K562 (cell line): Measurements from ENCODE around the gene SPDYE3. TPM values are rescaled to one million over a fixed set of nuclear protein-coding genes. Genes with fewer than 3 reads are reported as not detected.
A peak's percentile ranks its signal among the peaks of the same experiment; 100 is the strongest.
"Not testable (repeated sequence)": the region's sequence is repeated elsewhere in the genome, so short reads cannot be mapped to it uniquely, and the experiment has no call there.

ENCODE experiments used
- ATAC-seq: fragments of 200-7000 bp; cut with Tn5 transposase; 3 replicates; pipeline ENCODE4 v1.9.1; 2020; ENCODE audit warnings: moderate library complexity
- Bru-seq: library from RNA; stranded (reverse); fragments of 400-500 nt; gene quantifications from one replicate; lab custom pipeline; 2021; lab: Mats Ljungman, UMichigan
- BruChase-seq, 2 experiments: library from RNA; stranded (reverse); fragments of 400-500 nt; gene quantifications; one replicate each; lab custom pipeline; 2021; lab: Mats Ljungman, UMichigan
- BruUV-seq: library from RNA; stranded (reverse); fragments of 400-500 nt; replicated peaks from 2 replicates; lab custom pipeline; 2021; lab: Mats Ljungman, UMichigan
- CTCF ChIA-PET: fragments of 300-600 bp; formaldehyde crosslinking; extraction: SDS; loops from one replicate; lab custom pipeline; 2021; ENCODE audit warnings: low intra/inter-chr PET ratio; lab: Yijun Ruan, JAX
- POLR2A ChIA-PET: fragments of 300-600, 350-650 bp; sonication (Branson Sonifier 250); formaldehyde crosslinking; extraction: SDS; loops from one replicate; lab custom pipeline; 2021; ENCODE audit warnings: antibody characterized with exemption, inconsistent platforms; lab: Yijun Ruan, JAX
- DNase-seq, 4 experiments: peaks; one replicate each; pipeline versions ENCODE4 v3.0.0 to v3.0.0-alpha.2; 2011 to 2018; ENCODE audit warnings: low spot score in 3 of 4, mixed read lengths in 3 of 4; ENCODE audit errors: extremely low read depth in 1 of 4
- FAIRE-seq: peaks from 2 replicates; lab custom pipeline; 2011; peaks lifted over from hg19 to GRCh38; lab: Jason Lieb, UNC
- H2AFZ ChIP-seq: 2 replicates; pipeline ENCODE4 v1.6.0; 2011; ENCODE audit warnings: low read depth, low read length, control low read depth, inconsistent platforms
- H3K27ac ChIP-seq: fragments of 200-600 bp; 3 replicates; pipeline ENCODE4 v1.8.0; 2011; ENCODE audit warnings: low read depth, mild to moderate bottlenecking, control low read depth, inconsistent platforms, low read length, moderate library complexity, mixed read lengths; ENCODE audit errors: extremely low read depth
- H3K27me3 ChIP-seq, 2 experiments: fragments of 300-600 bp in 1 of 2; 2 replicates in 1 of 2; 3 replicates in 1 of 2; pipeline versions ENCODE4 v1.6.0 to v1.8.0; 2011; ENCODE audit warnings: inconsistent platforms in 2 of 2, low read length in 2 of 2, mild to moderate bottlenecking in 1 of 2, mixed read lengths in 1 of 2, moderate library complexity in 1 of 2; ENCODE audit not compliant: control insufficient read depth in 2 of 2, insufficient read depth in 2 of 2
- H3K36me3 ChIP-seq: fragments of 300-600 bp; 3 replicates; pipeline ENCODE4 v1.8.0; 2011; ENCODE audit warnings: mild to moderate bottlenecking, low read length, inconsistent platforms; ENCODE audit not compliant: control insufficient read depth, insufficient read depth
- H3K4me1 ChIP-seq, 2 experiments: fragments of 200-600 bp in 1 of 2; replicated peaks in 1 of 2; 2 replicates in 1 of 2; 3 replicates in 1 of 2; pipeline versions ENCODE4 v1.5.1 to v1.8.0; 2011; ENCODE audit warnings: inconsistent platforms in 2 of 2, low read length in 2 of 2, mild to moderate bottlenecking in 1 of 2, mixed read lengths in 1 of 2, moderate library complexity in 1 of 2; ENCODE audit not compliant: control insufficient read depth in 2 of 2, insufficient read depth in 2 of 2
- H3K4me2 ChIP-seq: 2 replicates; pipeline ENCODE4 v1.6.1; 2011; ENCODE audit warnings: low read length, control low read depth, inconsistent platforms, mixed read lengths; ENCODE audit not compliant: insufficient read depth
- H3K4me3 ChIP-seq: fragments of 200-600 bp; sonication (generic), shearing (Covaris generic); 2 replicates; pipeline ENCODE4 v1.5.1; 2016; ENCODE audit warnings: control low read depth, inconsistent platforms
- H3K79me2 ChIP-seq: fragments of 200-600 bp; 3 replicates; pipeline ENCODE4 v1.8.0; 2011; ENCODE audit warnings: low read length, inconsistent platforms; ENCODE audit not compliant: control insufficient read depth, insufficient read depth
- H3K9ac ChIP-seq, 2 experiments: 2 replicates each; pipeline versions ENCODE4 v1.6.0 to v1.6.1; 2011; ENCODE audit warnings: low read depth in 2 of 2, low read length in 2 of 2, control low read depth in 1 of 2, inconsistent platforms in 1 of 2, mild to moderate bottlenecking in 1 of 2, mixed read lengths in 1 of 2; ENCODE audit not compliant: insufficient read depth in 1 of 2
- H3K9me1 ChIP-seq: one replicate; pipeline ENCODE4 v1.6.0; 2011; ENCODE audit warnings: inconsistent platforms, mild to moderate bottlenecking, low read length, moderate library complexity; ENCODE audit not compliant: control insufficient read depth, insufficient read depth
- H3K9me3 ChIP-seq: replicated peaks from 2 replicates; pipeline ENCODE4 v1.5.1; 2011; ENCODE audit warnings: low read depth, low read length, inconsistent platforms; ENCODE audit not compliant: control insufficient read depth, insufficient read depth
- H4K20me1 ChIP-seq: replicated peaks from 2 replicates; pipeline ENCODE4 v1.6.1; 2011; ENCODE audit warnings: low read length, inconsistent platforms, mixed read lengths; ENCODE audit not compliant: control insufficient read depth, insufficient read depth
- WGBS: fragments of 100-300 bp; shearing (Covaris generic); methylation state at CpG from one replicate; pipeline ENCODE4 v1.1.6; 2016; ENCODE audit warnings: low coverage, mixed read lengths; ENCODE audit not compliant: insufficient coverage; ENCODE audit errors: missing lambda C conversion rate; 5-methylcytosine and 5-hydroxymethylcytosine counted together
- in situ Hi-C: fragments of 300-500 bp; cut with MboI; formaldehyde crosslinking; loops from 4 replicates; pipeline ENCODE4 v1.15.0; 2018; ENCODE audit warnings: inconsistent platforms, mixed read lengths
- intact Hi-C: fragments of 100-400 bp; cut with micrococcal nuclease; formaldehyde crosslinking; loops from 2 replicates; pipeline ENCODE4 v1.14.2; 2022
- long read RNA-seq, 3 experiments: library from polyadenylated mRNA in 2 of 3; library from RNA in 1 of 3; unstranded in 2 of 3; stranded (forward) in 1 of 3; transcript quantifications; one replicate each; pipeline ENCODE4 v2.0.0, GENCODE V29; 2019 to 2022
- polyA minus RNA-seq, 3 experiments: library from RNA; depleted of rRNA, polyadenylated mRNA; stranded (reverse); fragments of >200 nt; gene quantifications; 2 replicates each; pipeline ENCODE4 v1.2.3, GENCODE V29; 2011
- polyA plus RNA-seq, 8 experiments: library from polyadenylated mRNA; depleted of rRNA in 4 of 8; stranded (reverse) in 5 of 8; unstranded in 3 of 8; fragments of >200 nt; fragmentation: Nextera tagmentation in 2 of 8; fragmentation: Illumina TruSeq in 1 of 8; extraction: Ambion mirVana in 2 of 8; extraction: Trizol in 1 of 8; gene quantifications; 2 replicates each; pipeline versions ENCODE4 v1.2.1 to v1.2.3, GENCODE V29; 2011 to 2014; ENCODE audit warnings: inconsistent platforms in 1 of 8, missing spikeins in 1 of 8
- total RNA-seq, 7 experiments: library from RNA; depleted of rRNA in 6 of 7; stranded (reverse); fragments of >200 nt in 6 of 7; fragmentation: Illumina TruSeq in 2 of 7; extraction: Trizol in 2 of 7; gene quantifications; 2 replicates each; pipeline versions ENCODE4 v1.2.1 to v1.2.3, GENCODE V29; 2011 to 2021; ENCODE audit warnings: low replicate concordance in 1 of 7

SPDYE3 gene
- 0.21 and 0.53 TPM in 2 replicates for total RNA-seq (2011; cell fraction: chromatin; rRNA removed; ENCODE audit: low replicate concordance)
- not detected in 2 replicates for total RNA-seq (2011; cell fraction: nucleolus; rRNA removed)
- total RNA-seq (2011; cell fraction: nucleoplasm; rRNA removed): not detected in 2 replicates
- total RNA-seq (2014; rRNA removed) (not detected in 2 replicates), total RNA-seq (2014; rRNA removed; fragmentation: Illumina TruSeq; extraction: Trizol) (not detected in 2 replicates), total RNA-seq (2015; rRNA removed; fragmentation: Illumina TruSeq; extraction: Trizol) (not detected in 2 replicates), total RNA-seq (2021) (not detected in 2 replicates), polyA plus RNA-seq (2011; rRNA removed) (0.04 TPM in 1 of 2 replicates, not detected in the other), polyA plus RNA-seq (2014; fragmentation: Illumina TruSeq; extraction: Trizol) (not detected in 2 replicates), polyA plus RNA-seq (2014; fragmentation: Nextera tagmentation; extraction: Ambion mirVana) (1 to 10 TPM; 1.2 to 3.3 TPM), polyA plus RNA-seq (2014; rRNA removed) (not detected in 2 replicates), polyA minus RNA-seq (2011; rRNA and poly(A)+ RNA removed) (not detected in 2 replicates), Bru-seq, nascent RNA (percentile 6 among the genes with signal in this experiment), BruChase-seq, experiment 1, labeled RNA remaining after a 2-hour chase (not detected), BruChase-seq, experiment 2, labeled RNA remaining after a 6-hour chase (not detected)
- not detected in 2 replicates for polyA plus RNA-seq (2011; cell fraction: cytosol; rRNA removed)
- not detected in 2 replicates for polyA plus RNA-seq (2011; cell fraction: nucleus; rRNA removed)
- 6.0 and 10.3 TPM in 2 replicates for polyA plus RNA-seq (2012)
- polyA minus RNA-seq (2011; cell fraction: cytosol; rRNA and poly(A)+ RNA removed): not detected in 2 replicates
- polyA minus RNA-seq (2011; cell fraction: nucleus; rRNA and poly(A)+ RNA removed): not detected in 2 replicates
- long read RNA-seq, experiment 1, partial matches to known transcripts: 0 of 16 reads
- long read RNA-seq, experiment 1, other reads (novel, unspliced or antisense): 16 of 16 reads
- long read RNA-seq, experiment 2: 0 reads
- long read RNA-seq, experiment 3, partial matches to known transcripts: 0 of 2 reads
- long read RNA-seq, experiment 3, other reads (novel, unspliced or antisense): 2 of 2 reads

- H2AFZ ChIP-seq, H3K9me1 ChIP-seq, intact Hi-C loops, H3K27me3 ChIP-seq, CTCF ChIA-PET, H3K9ac ChIP-seq, BruUV-seq, H3K4me1 ChIP-seq, H3K9me3 ChIP-seq, H4K20me1 ChIP-seq, FAIRE-seq, H3K4me3 ChIP-seq, H3K79me2 ChIP-seq, H3K4me2 ChIP-seq, POLR2A ChIA-PET, DNase-seq, in situ Hi-C loops, H3K27ac ChIP-seq, H3K36me3 ChIP-seq, ATAC-seq: not testable (repeated sequence)
- 84% methylated on average over 5 of the region's 8 CpGs for WGBS
Measured at GRCh38 chr7:100307402-100307801, at the start of gene SPDYE3. Gene SPDYE3, plus strand, starts transcription at chr7:100307702. Its CDS starts 184 bp downstream, at chr7:100307886.

GRCh38 chr7:100259984-100260383 is 47.5 kb upstream of the SPDYE3 start:
- H3K4me2 ChIP-seq, in situ Hi-C loops, H3K4me1 ChIP-seq, DNase-seq, FAIRE-seq, H3K9me1 ChIP-seq, H3K4me3 ChIP-seq, intact Hi-C loops, H3K27me3 ChIP-seq, H3K36me3 ChIP-seq, H2AFZ ChIP-seq, CTCF ChIA-PET, H3K27ac ChIP-seq, H3K79me2 ChIP-seq, H3K9ac ChIP-seq, H3K9me3 ChIP-seq, BruUV-seq, H4K20me1 ChIP-seq, POLR2A ChIA-PET: not testable (repeated sequence)
- 34% methylated on average over 8 of the region's 8 CpGs for WGBS
- 0 out of 3 replicates have a peak, but pooled peaks have one; percentile 20 for ATAC-seq
